ENCODE data around the gene ADGRF3.
"Not testable (repeated sequence)": the region's sequence is repeated elsewhere in the genome, so short reads cannot be mapped to it uniquely, and the experiment has no call there.

The ADGRF3 gene

DNA sequence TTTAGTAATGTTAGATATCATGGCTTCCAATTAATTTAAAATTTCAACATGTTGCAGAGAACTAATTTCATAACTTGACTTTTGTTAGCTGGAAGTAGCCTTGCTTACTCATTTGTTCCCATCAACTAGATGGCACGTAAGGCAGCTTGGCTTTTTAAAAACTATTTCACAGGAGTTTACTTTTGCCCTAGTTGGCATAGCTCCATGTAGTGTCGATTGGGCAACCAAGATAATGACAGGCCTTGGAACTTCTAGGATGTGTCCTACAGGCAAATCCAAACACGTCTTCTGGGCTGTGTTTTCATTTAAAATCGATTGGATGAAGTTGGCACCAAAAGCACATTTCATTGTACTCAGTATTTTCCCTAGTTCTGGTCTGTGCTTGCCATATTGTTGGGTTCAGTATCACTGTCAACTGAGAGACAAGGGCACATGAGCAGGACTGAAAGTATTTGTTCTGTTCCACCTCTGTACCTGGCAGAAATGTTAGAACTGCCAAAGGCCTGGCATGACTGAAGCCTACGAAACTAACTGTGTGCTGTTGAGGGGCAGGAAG, 72.5 kb downstream of the ADGRF3 start:
- peak; percentile 13 for DNase-seq (ENCODE audit: low spot score)

DNA sequence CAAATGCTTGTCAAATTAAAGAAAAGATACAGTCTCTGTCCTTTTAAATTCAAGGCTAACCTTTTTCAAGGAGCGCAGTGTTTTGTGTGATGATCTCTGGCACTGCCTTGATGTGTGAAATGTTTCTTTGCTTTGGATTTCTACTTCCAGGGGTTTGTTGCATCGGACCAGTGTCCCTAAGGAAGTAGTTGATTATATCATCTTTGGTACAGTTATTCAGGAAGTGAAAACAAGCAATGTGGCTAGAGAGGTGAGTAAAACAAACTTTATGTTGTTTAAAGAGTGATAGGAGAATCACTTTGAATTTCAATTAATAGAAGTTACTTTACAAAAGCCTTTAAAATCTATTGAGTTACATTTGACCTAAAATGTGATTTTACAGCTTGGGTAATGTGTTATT, 73.1 kb downstream of the ADGRF3 start:
- DNase-seq (ENCODE audit: low spot score), result no peak

DNA sequence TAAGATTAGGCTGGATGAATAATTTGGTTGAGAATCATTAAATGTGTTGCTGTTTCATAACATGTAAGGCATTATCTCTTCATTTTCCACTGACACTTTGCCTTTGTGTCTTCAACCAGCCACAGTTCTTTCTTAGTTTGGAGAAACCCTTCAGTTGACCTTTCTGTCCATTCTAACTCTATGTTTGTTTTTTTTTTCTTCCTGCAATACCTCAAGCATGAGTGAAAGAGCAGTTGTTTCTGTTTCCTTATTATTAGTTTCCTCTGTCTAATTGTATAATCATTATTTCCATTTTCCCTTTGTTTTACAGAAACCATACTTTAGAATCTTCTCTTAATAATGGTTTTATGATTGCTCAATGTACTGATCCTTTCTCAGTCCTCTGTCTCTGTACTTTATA, 76.2 kb downstream of the ADGRF3 start:
- no peak for DNase-seq (ENCODE audit: low spot score)

DNA sequence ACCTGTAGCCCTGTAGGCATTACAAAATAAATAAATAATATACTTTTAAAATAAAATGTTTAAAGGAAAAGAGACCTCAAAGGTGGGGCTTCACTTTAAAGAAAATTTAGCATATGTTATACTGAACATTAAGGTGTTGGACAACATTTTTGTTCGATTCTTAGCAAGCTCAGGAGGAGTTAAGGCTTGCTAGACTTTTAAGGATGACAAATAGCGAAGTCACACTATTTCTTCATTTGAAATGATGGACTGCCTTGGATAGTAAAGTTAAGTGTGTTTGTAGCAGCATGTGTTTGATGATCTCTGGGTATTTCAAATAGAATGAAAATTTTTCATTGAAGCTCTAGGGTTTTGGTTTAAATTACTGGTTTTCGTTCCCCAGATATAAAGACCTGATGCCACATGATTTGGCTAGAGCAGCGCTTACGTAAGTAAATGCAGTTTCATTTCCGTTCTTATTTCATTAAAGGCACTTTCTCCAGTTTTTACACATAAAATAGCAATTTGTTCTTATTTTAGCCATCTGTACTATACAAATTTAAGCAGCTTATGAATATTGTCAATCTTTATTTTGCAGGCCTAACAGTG, 76.9 kb downstream of the ADGRF3 start:
- no peak for DNase-seq (ENCODE audit: low spot score)

DNA sequence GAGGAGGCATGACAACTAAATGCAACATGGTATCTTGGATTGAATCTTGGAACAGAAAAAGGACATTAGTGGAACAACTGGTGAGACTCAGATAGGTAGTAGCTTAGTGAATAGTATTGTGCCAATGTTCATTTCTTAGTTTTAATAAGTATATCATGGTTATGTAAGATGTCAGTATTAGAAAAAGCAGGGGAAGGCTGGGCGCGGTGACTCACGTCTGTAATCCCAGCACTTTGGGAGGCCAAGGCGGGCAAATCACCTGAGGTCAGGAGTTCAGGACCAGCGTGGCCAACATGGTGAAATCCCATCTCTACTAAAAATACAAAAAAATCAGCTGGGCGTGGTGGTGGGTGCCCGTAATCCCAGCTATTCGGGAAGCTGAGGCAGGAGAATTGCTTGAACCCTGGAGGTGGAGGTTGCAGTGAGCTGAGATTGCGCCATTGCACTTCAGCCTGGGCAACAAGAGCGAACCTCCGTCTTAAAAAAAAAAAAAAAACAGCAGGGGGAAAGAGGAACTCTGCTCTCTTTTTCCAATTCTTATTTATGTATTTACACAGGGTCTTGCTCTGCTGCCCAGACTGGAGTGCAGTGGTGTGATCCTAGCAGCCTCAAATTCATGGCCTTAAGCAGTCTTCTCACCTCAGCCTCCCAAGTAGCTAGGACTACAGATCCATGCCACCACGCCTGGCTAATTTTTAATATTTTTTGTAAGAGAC, 77.8 kb downstream of the ADGRF3 start:
- not testable (repeated sequence) for DNase-seq (ENCODE audit: low spot score)

DNA sequence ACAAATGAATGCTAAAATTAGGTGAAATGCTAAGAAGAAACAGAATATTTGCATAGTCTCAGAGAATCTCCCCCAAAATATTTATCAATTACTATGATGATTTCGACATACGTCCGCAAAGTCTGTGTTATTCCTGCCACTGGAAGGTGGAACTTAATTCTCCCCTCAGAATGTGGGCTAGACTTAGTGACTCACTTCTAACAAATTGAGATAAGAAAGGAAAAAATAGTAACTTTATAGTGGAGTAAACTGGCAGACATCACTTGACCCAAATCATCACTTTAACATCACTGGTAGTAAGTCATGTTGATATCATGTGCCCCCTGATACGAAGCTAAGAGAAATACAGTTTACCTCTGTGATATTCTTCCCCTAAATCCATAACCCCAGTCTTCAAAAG, 78.4 kb downstream of the ADGRF3 start:
- no peak for DNase-seq (ENCODE audit: low spot score)

DNA sequence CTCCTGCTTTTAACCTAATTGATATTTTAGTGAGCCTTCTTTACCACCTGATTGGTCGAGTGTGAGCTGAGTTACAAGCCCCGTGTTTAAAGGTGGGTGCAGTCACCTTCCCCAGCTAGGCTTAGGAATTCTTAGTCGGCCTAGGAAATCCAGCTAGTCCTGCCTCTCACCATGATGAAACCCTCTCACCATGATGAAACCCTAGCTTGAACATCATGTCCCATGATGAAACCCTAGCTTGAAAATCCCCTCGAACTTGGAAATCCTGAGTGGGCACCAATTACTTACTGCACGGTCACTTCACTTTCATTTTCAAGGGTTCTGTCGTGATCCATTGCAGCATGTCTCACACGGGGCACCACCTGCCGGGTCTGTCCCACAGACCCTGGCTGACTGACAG, 87.8 kb downstream of the ADGRF3 start:
- DNase-seq (ENCODE audit: low spot score), result not testable (repeated sequence)

All from HuH-7.5 (cell line).